Hippocampal formation (tissue), 2 donors: Measurements from ENCODE around the gene CA5A.
A peak's percentile ranks its signal among the peaks of the same experiment; 100 is the strongest.

Source experiments
- DNase-seq, 2 donors: peaks; one replicate each; lab custom pipeline; 2025; lab: John Stamatoyannopoulos, UW

The CA5A gene

DNA sequence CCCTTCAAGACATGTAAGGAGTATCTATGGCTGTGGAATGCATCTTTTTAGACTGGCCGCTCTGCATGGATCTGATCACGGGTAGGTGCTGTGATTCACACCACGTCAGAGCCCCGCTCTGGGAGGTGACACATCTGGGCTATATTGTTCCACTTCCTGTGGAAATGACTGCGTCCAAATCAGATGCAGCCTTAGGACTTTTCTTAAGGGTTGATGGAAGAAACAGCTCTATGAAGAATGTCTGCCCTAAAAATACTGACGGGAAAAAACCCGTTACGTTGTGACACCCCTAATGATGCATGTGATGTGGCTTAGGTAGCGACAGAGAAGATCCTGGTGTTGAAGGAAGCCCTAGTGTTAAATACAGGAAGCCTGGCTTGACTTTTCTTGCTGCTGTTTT lies 27.1 kb upstream of the CA5A start:
- no peak for DNase-seq

GRCh38 chr16:87961623-87962022 lies 25.3 kb upstream of the CA5A start:
- DNase-seq = no peak

DNA sequence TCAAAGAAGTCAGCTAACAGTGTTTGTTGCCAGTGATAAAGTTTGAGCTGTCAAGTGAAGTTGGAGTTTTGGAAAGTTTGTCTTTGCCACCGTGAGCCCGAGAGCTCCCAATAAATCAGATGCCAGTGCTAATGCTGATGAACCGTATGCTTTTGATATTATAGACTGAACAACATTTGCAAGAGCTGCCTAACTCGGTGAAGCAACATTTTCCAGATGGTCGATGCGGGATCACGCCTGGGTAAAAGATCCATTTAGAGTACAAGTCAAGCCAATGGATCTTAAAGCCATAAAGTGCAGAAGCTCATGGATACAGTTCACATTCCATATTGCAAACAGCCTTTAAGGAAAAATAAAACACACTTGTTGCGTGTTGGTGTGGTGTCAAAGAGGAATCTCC lies 24.5 kb upstream of the CA5A start:
- no peak for DNase-seq

GRCh38 chr16:87960296-87960695 lies 24.0 kb upstream of the CA5A start:
- DNase-seq = no peak

DNA sequence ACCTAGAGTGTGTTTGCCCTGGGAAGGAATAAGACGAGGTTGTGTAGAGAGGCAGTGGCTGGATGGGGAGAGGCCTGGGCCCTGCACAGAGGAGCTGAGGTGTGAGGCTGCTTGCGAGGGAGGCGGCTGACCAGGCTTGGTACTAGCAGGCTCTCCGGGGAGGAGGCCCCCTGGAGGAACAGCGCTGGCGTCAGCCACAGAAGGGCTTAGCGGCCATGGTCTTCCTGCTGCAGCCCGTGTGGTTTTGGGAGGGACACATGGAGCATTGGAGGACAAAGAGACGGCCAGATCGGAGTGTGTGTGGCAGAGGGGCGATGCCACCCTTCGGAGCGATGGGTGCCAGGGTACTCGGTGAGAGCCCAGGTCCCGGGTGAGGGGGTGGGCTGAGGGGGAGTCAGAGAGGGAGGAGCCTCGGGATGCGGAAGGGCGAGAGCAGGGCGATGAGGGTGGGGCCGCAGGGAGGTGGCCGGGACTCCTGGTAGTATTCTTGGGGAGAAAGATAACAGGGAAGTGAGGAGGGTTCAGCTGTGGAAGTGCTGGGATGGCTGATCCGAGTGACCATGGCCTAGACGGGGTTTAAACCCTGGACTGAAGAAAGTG lies 23.2 kb upstream of the CA5A start:
- no peak for DNase-seq

- DNase-seq = no peak
These were observed 22.3 kb upstream of the CA5A start for GRCh38 chr16:87958632-87959031.

DNA sequence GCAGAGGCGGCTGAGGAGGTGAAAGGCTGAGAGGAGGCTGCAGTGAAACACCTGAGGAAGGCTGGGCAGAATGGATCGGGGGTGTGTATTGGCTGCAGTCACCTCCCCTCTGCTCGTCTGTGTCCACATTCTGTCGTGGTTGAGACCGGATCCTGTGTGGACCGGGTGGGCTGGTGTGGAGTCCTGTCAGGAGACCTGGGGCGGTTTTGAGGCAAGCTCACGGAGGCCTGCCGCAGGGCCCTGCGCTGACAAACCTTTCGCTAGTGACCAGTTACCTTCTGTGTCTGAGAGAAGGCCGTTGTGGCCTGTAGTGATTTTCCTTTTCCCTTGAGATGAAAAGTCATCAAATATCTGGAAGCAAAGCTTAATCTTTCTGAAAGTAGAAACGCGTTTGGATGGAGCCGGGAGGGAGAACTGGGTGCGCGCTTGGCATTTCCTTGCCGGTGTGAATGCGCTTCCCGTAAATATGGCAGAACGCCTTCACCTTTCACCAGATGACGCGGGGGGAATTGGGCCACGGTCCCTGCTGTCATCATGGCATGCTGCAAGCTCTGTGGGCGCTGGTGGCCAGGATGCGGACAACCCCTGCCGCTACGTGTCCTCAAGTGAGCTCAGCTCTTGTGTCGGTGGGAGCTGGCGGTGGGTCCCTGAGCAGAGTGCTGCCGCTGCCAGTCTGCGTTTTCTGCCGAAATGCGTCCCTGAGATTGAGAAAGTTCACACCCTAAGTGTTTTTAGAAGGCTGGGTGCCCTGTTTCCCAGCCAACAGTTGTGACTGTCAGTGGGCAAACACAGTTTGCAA lies 21.2 kb upstream of the CA5A start:
- DNase-seq = no peak

GRCh38 chr16:87956365-87957231 lies 20.3 kb upstream of the CA5A start:
- DNase-seq = no peak

DNA sequence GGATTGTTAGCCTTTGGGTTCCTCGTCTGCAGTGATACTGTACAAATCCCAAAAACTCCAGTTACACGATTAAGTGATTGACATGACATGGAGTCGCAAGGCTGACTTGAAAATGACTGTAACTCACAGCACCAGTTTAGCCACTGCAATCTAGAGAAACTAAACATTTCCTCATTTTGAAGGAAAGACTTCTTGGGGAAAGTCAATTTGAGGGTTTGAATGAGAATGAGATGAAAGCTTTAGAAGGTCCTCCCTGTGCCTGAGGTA lies 19.7 kb upstream of the CA5A start:
- no peak for DNase-seq

DNA sequence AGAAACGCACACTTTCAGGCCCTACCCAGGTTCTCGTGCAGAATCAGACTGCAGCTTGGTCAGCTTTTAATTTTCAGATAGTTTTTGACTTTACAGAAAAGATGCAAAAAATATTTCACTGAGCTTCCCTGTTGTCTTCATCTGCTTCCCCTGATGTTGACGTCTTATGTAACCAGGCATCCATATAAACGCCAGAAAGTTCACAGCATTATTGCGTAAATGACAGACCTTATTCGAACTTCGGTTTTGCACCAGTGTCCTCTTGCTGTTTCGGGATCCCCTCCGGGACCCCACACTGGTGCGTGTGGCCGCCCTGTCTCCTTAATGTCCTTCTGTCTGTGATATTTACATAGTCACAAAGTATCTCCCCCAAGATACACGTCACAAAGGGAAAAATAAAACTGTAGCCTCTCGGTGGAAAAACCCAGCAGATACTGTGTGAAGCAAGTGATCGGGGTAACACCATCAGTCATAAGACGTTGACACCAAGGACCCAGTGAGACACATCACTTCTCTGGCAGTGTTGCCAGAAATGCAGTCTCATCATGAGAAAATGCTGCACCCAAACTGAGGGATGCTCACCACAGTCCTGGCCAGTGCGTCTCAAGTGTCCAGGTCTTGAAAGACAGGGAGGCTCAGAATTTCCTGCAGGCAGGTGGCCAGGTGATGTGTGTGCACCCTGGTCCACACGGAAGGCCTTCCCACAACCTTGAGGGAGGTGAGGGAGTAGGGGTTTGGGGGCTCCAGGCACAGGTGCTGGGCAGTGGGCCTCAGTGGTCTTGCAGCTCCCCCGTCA lies 19.2 kb upstream of the CA5A start:
- DNase-seq = no peak

DNA sequence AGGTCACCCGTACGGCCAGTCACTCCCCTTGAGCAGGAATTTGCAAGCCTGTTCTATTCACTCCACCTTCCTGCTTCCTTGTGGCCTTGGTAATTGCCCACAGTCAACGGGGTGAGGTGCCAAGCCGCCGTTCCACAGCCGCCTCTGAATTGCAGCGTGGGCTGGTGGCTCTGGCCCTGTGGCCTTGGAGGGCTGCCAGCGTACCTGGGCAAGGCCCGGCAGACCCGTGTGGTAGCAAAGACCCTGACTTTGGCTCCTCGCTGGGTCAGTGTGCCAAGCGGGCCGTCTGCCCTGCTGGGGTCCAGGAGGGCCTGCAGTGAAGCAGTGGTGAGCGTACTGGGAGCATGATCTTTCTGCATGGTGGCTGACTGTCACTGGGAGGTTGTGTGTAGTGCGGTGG lies 18.5 kb upstream of the CA5A start:
- DNase-seq = no peak

DNA sequence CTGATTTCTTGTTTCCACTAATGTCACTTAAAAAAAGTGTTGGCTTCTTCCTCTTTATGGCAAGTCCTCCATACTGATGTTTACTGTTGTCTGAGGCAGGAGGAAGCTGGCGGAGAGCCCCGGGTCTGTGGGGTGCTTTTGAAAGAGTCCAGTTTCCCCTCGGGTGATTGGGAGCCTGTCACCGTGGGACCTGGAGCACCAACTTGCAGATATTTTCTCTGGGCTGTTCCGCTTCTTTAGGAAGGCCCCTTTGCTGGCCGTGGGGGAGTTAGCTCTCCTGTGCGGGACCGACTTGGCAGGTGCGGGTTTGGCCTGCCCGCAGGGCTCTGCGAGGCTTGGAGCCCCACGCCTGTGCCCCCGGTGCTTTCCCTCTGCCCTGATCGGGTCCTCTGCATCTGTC lies 18.0 kb upstream of the CA5A start:
- DNase-seq = no peak

- DNase-seq = no peak
These were observed 17.2 kb upstream of the CA5A start for GRCh38 chr16:87953308-87954215.

DNA sequence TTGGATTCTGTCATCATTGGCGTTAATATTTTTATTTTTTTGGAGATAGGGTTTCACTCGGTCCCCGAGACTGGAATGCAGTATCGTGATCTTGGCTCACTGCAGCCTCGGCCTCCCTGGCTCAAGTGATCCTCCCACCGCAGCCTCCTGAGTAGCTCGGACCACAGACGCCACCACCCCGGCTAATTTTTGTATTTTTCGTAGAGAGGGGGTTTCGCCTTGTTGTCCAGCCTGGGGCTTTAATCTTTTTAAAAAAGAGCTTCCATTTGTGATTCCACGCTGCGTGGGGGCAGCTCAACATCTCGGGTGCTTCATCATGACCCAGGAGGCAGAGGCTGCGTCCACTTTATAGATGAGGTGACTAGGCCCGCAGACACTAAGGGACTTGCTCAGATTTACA lies 16.4 kb upstream of the CA5A start:
- no peak for DNase-seq

DNA sequence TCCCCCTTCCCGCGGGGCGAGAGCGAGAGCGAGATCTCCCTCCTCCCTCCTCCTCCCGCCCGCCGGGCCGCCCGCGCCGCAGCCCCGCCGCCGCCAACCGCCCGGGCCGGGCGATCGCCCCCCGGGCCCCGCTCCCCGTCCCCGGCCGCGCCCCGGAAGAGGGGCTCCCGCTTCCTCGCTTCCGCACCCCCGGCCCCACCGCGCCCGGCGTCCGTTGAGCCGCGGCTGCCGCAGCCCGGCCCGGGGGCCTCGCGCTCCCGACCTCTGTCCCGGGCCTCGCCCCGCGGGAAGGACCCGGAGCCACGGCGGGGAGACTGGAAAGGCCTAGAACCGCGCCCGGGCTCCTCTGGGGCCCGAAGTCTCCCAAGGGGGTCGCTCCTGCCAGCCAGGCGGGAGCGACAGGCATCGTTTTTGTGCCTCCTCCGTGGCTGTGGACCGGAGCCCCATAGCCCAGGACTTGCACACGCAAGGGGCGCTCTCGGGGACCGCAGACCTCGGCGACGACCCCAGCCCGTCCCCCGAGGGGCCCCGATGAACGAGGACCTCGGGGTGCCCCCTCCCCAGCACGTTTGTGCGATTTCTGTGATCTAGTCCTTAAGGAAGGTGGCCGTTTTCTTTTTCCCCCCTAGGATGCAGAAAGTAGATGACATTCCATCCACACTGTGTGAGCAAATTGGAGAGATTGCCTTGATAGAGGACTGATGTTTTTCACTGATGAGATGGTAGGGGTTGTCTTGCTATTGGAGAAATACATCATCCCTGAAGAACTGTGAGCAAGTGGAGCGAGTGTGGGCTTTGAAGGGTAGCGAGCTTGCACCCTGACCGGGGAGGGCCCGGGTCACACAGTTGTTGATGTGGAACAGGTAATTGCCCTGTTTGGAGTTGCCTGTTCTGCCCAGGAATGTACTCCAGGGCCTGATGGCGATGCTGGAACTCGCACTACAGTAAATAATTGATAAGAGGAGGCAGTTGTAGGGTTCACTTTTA lies 15.5 kb upstream of the CA5A start:
- DNase-seq = no peak

GRCh38 chr16:87950765-87951551 lies 14.6 kb upstream of the CA5A start, which contains the start of gene BANP:
BANP (plus strand) TSS chr16:87951434; CDS start chr16:87975116, 23,682 bp downstream.
- DNase-seq = peak; percentile 96

- DNase-seq = no peak
These were observed 12.9 kb upstream of the CA5A start for GRCh38 chr16:87949071-87949744.

- no peak for DNase-seq
These were observed 12.4 kb upstream of the CA5A start for GRCh38 chr16:87948735-87949070.

GRCh38 chr16:87948119-87948545 lies 11.8 kb upstream of the CA5A start:
- no peak for DNase-seq
